Prostate gland (tissue), 2 donors: ENCODE data around the gene F8A1.

ENCODE experiments used
- CTCF ChIP-seq, 4 experiments: fragments of 200-600 bp in 2 of 4; fragments of 450-650 bp in 2 of 4; sonication (generic) in 2 of 4; IDR thresholded peaks; 1 replicate in 3 of 4; 2 replicates in 1 of 4; pipeline ENCODE4 v1.5.1; 2016 to 2019; ENCODE audit warnings: antibody characterized with exemption in 4 of 4, mild to moderate bottlenecking in 2 of 4, moderate library complexity in 2 of 4
- POLR2AphosphoS5 ChIP-seq: sonication (generic); formaldehyde crosslinking; IDR thresholded peaks from one replicate; pipeline ENCODE4 v1.6.1; 2017; ENCODE audit warnings: antibody characterized with exemption

- no peak for TF ChIP-seq CTCF (IDR thresholded peaks at IDR 0.05)
- TF ChIP-seq POLR2AphosphoS5: no peak
Observed at GRCh38 chrX:154850957-154851611, 35.1 kb upstream of the F8A1 start.
